HepG2 (cell line): Measurements from ENCODE around the gene BLVRA.

ENCODE experiments used
- BHLHE40 ChIP-seq: IDR thresholded peaks from 2 replicates; pipeline ENCODE4 v1.6.1; 2011; ENCODE audit warnings: low read length, improper control_type of control experiment
- EEA1 ChIP-seq: sonication (generic); formaldehyde crosslinking; IDR thresholded peaks from 2 replicates; pipeline ENCODE4 v1.5.1; 2020; ENCODE audit warnings: mild to moderate bottlenecking, missing genetic modification reagents, borderline replicate concordance
- KDM5A ChIP-seq: fragments of 200-600 bp; sonication (generic); IDR thresholded peaks from 2 replicates; pipeline ENCODE4 v1.7.0; 2018; ENCODE audit warnings: antibody characterized with exemption, mild to moderate bottlenecking, low read length, borderline replicate concordance
- MAX ChIP-seq: IDR thresholded peaks from 2 replicates; pipeline ENCODE4 v1.6.1; 2012; ENCODE audit warnings: inconsistent platforms
- MXD4 ChIP-seq: IDR thresholded peaks from 2 replicates; pipeline ENCODE4 v1.6.1; 2016; ENCODE audit warnings: mild to moderate bottlenecking, missing biosample characterization, missing genetic modification reagents
- NRL ChIP-seq: sonication (generic); formaldehyde crosslinking; IDR thresholded peaks from 2 replicates; pipeline ENCODE4 v1.5.0; 2020; ENCODE audit warnings: missing genetic modification reagents, mild to moderate bottlenecking, moderate library complexity, borderline replicate concordance
- ZNF563 ChIP-seq: sonication (generic); formaldehyde crosslinking; IDR thresholded peaks from 2 replicates; pipeline ENCODE4 v1.8.0; 2022; ENCODE audit warnings: mild to moderate bottlenecking, moderate library complexity, missing genetic modification reagents
- ZNF629 ChIP-seq: sonication (generic); formaldehyde crosslinking; conservative IDR thresholded peaks from 2 replicates; pipeline ENCODE4 v1.5.0; 2020; ENCODE audit warnings: missing genetic modification reagents

GRCh38 chr7:43769791-43770465 is 11.4 kb downstream of the BLVRA start:
- TF ChIP-seq MAX (peak; percentile 62), NRL (CRISPR knock-in tag) (no peak; the same call in 1 of the 2 replicates), MXD4 (CRISPR knock-in tag) (no peak), ZNF563 (CRISPR knock-in tag) (no peak), EEA1 (CRISPR knock-in tag) (no peak), ZNF629 (no peak; the same call in 1 of the 2 replicates), KDM5A (no peak), BHLHE40 (no peak)
